NCI-H1048 (cell line): ENCODE data around the gene SYNE2.

Experiments
- DNase-seq: peaks from one replicate; lab custom pipeline; 2025; lab: John Stamatoyannopoulos, UW

SYNE2 gene

GRCh38 chr14:63952933-63953437 lies 100.2 kb downstream of the SYNE2 start:
- DNase-seq = no peak

- no peak for DNase-seq
Observed at GRCh38 chr14:63956326-63956725, 103.5 kb downstream of the SYNE2 start.

- DNase-seq = no peak
Observed at GRCh38 chr14:63960926-63961567, 108.2 kb downstream of the SYNE2 start.

GRCh38 chr14:63962906-63963305 lies 110.1 kb downstream of the SYNE2 start:
- no peak for DNase-seq

GRCh38 chr14:63963439-63963838 lies 110.6 kb downstream of the SYNE2 start:
- DNase-seq = no peak

- DNase-seq = no peak
Observed at GRCh38 chr14:63964113-63964512, 111.3 kb downstream of the SYNE2 start.

- DNase-seq = no peak
Observed at GRCh38 chr14:63966407-63966806, 113.6 kb downstream of the SYNE2 start.

- DNase-seq = no peak
Observed at GRCh38 chr14:63972323-63972932, 119.6 kb downstream of the SYNE2 start.

- DNase-seq = no peak
Observed at GRCh38 chr14:63974176-63974575, 121.4 kb downstream of the SYNE2 start.

- DNase-seq = no peak
Observed at GRCh38 chr14:63981569-63981968, 128.8 kb downstream of the SYNE2 start.

- no peak for DNase-seq
Observed at GRCh38 chr14:63982156-63982555, 129.4 kb downstream of the SYNE2 start.

GRCh38 chr14:63982629-63983028 lies 129.8 kb downstream of the SYNE2 start:
- DNase-seq = no peak

GRCh38 chr14:63986789-63987533 lies 134.2 kb downstream of the SYNE2 start:
- no peak for DNase-seq

- no peak for DNase-seq
Observed at GRCh38 chr14:63988579-63988978, 135.8 kb downstream of the SYNE2 start.

- no peak for DNase-seq
Observed at GRCh38 chr14:63991833-63992232, 139.0 kb downstream of the SYNE2 start.

GRCh38 chr14:63992858-63993257 lies 140.1 kb downstream of the SYNE2 start:
- no peak for DNase-seq

- DNase-seq = no peak
Observed at GRCh38 chr14:63993992-63994391, 141.2 kb downstream of the SYNE2 start.

- DNase-seq = no peak
Observed at GRCh38 chr14:63995285-63995684, 142.5 kb downstream of the SYNE2 start.

GRCh38 chr14:63996016-63996415 lies 143.2 kb downstream of the SYNE2 start:
- no peak for DNase-seq

GRCh38 chr14:63996625-63997220 lies 143.9 kb downstream of the SYNE2 start:
- DNase-seq = no peak

- no peak for DNase-seq
Observed at GRCh38 chr14:64000749-64001148, 147.9 kb downstream of the SYNE2 start.

GRCh38 chr14:64005822-64006221 lies 153.0 kb downstream of the SYNE2 start:
- DNase-seq = no peak

- DNase-seq = no peak
Observed at GRCh38 chr14:64008016-64008415, 155.2 kb downstream of the SYNE2 start.
